KG1 (cell line): Measurements from ENCODE around the gene ZNF132.
"Not testable (repeated sequence)": the region's sequence is repeated elsewhere in the genome, so short reads cannot be mapped to it uniquely, and the experiment has no call there.

Experiments used
- DNase-seq: peaks from one replicate; lab custom pipeline; 2025; lab: John Stamatoyannopoulos, UW

Gene ZNF132

DNA sequence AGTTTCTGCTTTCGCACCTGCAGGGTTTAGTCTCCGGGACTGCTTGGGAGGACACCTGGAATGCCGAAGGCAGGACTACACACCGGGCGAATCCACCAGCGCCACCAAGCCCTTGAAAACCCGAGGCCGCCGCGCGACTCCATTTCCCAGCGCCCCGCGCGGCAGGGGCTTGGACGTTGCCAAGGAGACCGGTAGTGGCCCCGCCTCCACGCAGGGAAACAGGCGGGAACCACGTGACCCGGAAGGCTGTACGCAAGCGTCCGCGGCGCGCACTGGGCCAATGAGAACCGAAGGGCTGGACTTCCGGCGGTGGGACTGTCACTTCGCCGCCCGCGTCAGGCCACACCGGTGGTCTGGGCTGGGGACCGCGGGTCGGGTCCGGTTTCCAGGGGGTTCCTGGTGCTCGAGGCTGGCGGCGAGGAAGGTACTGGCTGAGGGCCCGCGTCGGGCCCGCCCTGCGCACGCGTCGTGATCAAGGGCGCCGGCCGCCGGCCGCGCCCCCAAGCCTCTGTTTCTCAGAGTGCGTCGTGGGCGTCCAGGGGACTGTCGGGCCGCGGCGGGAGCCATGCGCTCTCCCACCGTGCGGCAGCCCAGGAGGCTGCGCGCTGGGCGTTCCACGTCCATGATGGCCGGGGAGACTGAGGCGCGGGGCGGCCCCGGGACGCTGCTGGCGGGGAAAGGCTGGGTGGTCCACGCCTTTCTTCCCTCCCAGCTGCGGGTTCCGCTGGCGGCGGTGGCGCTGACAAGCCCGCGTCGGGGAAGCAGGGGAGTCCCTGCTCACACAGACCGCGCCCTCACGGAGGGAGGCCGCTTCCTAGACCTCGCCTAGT, 27.0 kb upstream of the ZNF132 start, which contains the start of gene ZNF324:
Gene ZNF324 (plus strand): TSS at position 321 of the 830 bp plus-strand sequence. CDS start 2,106 bp downstream, outside the sequence.
- DNase-seq, result peak; percentile 98

DNA sequence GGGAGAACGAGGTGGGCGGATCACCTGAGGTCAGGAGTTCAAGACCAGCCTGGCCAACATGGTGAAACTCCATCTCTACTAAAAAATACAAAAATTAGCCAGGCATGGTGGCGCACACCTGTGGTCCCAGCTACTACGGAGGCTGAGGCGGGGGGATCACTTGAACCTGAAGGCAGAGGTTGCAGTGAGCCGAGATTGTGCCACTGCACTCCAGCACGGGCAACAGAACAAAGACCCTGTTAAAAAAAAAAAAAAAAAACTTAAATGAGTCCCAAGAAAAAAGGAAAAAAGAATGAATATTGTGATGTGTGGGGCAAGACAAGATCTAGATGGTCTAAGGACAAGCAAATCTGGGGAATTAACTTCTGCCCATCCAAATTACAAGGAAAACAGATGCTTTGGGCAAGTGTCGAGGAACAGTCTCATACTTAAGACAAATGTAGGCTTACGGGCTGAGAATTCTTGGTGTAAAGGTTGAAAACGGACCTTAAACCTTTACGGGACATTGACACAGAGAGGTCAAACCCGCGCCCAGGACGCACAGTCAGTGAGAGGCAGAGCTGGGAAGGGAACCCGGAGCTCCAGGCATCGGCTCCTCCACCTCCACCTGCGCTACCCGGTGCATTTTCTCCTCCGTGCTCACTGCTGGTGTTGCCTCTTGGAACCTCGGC, 26.3 kb upstream of the ZNF132 start:
- DNase-seq, result no peak

- no peak for DNase-seq
These were observed 20.1 kb upstream of the ZNF132 start for GRCh38 chr19:58460039-58460438.

DNA sequence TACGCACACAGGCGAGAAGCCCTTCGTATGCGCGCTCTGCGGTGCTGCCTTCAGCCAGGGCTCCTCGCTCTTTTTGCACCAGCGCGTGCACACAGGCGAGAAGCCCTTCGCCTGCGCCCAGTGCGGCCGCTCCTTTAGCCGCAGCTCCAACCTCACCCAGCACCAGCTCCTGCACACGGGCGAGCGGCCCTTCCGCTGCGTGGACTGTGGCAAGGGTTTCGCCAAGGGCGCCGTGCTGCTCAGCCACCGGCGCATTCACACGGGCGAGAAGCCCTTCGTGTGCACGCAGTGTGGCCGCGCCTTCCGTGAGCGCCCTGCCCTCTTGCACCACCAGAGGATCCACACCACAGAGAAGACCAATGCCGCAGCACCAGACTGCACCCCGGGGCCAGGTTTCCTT, 16.2 kb upstream of the ZNF132 start:
- DNase-seq, result no peak

- no peak for DNase-seq
These were observed 15.4 kb upstream of the ZNF132 start for GRCh38 chr19:58455306-58455705.

DNA sequence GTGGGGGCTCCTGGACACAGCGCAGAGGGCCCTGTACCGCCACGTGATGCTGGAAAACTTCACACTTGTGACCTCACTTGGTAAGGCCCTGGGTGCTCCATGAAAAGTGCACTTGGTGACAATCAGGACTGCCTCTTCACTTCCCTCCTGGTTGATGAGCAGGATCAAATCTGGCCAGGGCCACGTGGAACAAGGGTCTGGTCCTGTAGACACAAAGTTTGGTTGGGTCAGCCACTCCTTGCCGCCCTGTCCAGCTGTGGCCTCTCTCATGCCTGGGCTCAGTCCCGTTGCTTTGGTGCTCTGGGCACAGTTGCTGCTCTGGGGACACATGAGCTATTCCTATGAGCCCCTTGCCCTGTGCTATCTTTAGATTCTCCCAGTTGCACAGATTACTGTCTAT, 13.8 kb upstream of the ZNF132 start:
- no peak for DNase-seq

DNA sequence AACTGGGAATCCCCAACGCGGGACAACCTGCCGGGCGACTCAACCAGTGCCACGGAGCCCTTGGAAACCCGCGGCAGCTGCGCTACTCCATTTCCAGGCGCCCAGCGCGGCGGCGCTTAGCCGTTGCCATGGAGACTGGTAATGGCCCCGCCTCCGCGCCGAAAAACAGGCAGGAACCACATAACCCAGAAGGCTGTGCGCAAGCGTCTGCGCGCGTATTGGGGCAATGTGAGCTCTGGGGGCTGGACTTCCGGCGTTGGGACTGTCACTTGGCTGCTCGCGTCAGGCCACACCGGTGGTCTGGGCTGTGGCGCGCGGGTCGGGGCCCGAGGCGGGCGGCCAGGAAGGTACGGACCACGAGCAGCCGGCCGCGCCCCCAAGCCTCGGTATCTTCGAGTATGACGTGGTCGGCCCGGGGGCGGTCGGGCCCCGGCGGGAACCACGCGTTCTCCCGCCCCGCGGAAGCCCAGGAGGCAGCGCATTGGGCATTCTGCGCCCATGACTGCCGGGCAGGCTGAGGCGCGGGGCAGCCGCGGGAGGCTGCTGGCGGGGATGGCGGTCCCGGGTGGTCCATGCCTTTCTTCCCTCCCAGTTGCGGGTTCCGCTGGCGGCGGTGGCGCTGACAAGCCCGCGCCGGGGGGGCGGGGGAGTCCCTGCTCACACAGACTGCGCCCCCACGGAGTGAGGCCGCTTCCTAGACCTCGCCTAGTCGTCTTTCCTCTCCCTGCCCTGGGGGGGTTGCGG, 11.6 kb upstream of the ZNF132 start, which contains the start of gene ZNF324B:
Gene ZNF324B (plus strand): TSS at position 265 of the 744 bp plus-strand sequence. CDS start 2,080 bp downstream, outside the sequence.
- peak; percentile 93 for DNase-seq

GRCh38 chr19:58450856-58451357, 11.0 kb upstream of the ZNF132 start:
- DNase-seq, result peak; percentile 65

DNA sequence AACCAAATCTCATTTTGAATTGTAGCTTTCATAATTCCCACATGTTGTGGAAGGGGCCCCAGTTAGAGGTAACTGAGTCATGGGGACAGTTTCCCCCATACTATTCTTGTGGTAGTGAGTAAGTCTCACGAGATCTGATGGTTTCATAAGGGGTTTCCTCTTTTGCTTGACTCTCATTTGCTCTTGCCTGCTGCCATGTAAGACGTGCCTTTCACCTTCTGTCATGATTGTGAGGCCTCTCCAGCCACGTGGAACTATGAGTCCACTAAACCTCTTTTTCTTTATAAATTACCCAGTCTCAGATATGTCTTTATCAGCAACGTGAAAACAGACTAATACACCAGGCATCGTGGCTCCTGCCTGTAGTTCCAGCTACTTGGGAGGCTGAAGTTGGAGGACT, 10.0 kb upstream of the ZNF132 start:
- DNase-seq, result not testable (repeated sequence)

DNA sequence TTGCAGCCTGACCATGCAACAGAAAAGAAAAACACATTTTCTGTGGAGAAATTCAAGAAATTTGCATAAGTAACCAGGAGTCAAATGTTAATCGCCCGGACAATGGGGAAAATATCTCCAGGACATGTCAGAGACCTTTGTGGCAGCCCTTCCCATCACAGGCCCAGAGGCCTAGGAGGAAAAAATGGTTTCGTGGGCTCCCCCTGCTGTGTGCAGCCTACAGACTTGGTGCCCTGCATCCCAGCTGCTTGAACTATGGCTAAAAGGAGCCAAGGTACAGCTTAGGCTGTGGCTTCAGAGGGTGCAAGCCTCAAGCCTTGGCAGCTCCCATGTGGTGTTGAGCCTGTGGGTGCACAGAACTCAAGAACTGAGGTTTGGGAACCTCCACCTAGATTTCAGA, 8.9 kb upstream of the ZNF132 start:
- not testable (repeated sequence) for DNase-seq

DNA sequence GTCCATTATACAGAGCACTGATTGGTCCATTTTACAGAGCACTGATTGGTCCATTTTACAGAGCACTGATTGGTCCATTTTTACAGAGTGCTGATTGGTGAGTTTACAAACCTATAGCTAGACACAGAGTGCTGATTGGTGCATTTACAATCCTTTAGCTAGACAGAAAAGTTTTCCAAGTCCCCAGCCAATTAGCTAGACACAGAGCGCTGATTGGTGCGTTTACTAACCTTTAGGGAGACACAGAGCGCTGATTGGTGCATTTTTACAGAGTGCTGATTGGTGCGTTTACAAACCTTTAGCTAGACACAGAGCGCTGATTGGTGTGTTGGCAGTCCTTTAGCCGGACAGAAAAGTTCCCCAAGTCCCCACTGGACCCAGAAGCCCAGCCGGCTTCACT, 3.0 kb upstream of the ZNF132 start:
- DNase-seq, result not testable (repeated sequence)

DNA sequence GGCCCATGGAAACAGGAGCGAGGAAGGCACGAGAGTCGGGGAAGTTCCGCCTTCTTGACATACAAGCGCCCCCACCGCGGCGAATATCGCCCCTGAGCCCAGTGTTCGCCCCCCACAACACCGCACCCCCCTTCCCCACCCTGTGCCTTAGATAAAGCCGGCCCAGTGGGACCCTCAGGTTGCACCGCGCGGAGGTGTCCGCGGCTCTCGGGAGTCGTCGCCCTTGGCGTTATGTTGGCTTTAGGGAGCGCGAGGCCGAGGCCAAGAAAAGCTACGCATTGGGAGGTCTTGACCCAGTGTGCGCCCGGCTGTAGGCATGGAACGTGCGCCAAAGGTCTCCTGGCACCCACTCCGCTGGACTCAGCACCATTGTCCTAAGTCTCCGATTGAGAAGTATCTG, 603 bp upstream of the ZNF132 start:
- DNase-seq, result no peak

DNA sequence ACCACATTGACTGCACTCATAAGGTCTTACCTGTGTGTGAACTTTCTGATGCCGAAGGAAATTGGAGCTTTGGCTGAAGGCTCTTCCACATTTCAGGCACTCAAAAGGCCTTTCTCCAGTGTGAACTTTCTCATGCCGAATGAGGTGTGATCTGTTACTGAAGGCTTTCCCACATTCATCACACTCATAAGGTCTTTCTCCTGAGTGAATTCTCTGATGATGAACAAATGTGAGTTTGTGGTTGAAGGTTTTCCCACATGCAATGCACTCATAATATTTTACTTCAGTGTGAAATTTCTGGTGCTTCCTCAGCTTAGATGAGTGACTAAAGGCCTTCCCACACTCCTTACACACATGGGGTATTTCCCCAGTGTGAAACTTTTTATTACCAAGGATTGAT, 5.7 kb downstream of the ZNF132 start:
- DNase-seq, result no peak

DNA sequence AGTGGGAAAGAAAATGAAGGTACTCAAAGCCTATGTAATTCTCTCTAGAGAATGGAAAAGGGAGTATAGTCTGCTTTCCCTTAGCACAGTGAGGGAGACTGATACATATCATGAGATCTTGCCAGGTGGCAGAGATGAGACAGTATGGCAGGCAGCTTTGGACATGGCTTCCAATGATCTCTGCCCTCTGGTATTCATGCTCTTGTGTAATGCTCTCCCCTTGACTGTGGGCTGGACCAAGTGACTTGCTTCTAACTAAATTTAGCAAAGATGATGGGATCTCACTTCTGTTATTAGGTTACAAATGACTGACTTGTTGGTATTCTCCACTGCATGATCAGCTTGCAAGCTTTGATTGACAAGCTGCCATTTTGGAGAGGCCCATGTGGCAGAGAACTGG, 10.2 kb downstream of the ZNF132 start:
- DNase-seq, result no peak

GRCh38 chr19:58428617-58429016, 11.3 kb downstream of the ZNF132 start:
- DNase-seq, result no peak

DNA sequence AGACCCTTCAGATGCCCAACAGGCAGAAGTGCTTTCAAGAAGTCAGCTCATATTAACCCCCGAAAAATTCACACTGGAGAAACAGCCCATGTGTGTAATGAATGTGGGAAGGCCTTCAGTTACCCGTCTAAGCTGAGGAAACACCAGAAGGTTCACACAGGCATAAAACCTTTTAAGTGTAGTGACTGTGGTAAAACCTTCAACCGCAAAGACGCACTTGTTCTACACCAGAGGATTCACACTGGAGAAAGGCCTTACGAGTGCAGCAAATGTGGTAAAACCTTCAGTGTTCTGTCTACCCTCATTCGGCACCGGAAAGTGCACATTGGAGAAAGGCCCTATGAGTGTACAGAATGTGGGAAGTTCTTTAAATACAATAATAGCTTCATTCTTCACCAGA, 22.9 kb downstream of the ZNF132 start:
- DNase-seq, result no peak

DNA sequence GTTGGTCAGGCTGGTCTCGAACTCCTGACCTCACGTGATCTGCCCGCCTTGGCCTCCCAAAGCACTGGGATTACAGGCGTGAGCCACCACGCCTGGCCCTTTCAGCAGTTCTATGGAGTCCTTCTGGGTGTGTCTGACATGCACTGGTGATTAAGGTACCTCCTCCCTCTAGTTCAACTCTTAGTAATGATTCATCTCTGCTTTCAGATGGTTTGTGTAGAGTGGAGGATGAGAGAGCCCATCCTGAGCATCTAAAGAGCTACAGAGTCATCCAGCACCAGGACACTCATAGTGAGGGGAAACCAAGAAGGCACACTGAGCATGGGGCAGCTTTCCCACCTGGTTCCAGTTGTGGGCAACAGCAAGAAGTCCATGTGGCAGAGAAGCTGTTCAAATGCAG, 23.3 kb downstream of the ZNF132 start:
- DNase-seq, result no peak

- peak; percentile 16 for DNase-seq
These were observed 30.8 kb downstream of the ZNF132 start for GRCh38 chr19:58409010-58409790.

GRCh38 chr19:58408152-58409009, 31.6 kb downstream of the ZNF132 start, which contains the start of gene ZNF584:
TSS of gene ZNF584 (plus strand) at chr19:58408649. CDS start at chr19:58409148, 499 bp downstream.
- DNase-seq, result peak; percentile 96

DNA sequence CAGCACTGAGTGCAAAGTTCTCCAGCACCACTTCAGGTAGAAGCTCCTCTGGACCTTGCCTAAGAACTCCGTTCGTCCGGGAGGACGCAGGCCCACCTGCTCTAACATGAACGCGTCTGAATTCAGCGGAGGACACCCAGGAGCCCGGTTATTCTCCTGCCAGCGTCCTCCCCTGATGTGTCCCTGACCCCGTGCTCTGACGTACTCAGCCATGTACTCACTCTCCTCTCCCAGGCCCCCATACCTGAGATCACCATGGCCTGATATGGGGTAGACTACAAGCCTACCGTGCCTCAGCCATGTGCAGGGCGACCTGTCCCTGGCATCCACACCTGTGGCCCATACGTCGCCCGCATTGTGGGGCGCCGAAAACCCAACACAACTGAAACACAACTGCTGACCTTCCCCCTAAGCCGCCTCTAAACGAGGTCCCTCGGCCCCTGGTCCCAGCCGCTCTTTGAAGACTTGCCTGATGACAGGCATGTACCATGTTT, 32.2 kb downstream of the ZNF132 start:
- DNase-seq, result no peak
